ENCODE data around the gene POLD3. TPM values are rescaled to one million over a fixed set of nuclear protein-coding genes. Genes with fewer than 3 reads are reported as not detected.

POLD3 gene, protein sequence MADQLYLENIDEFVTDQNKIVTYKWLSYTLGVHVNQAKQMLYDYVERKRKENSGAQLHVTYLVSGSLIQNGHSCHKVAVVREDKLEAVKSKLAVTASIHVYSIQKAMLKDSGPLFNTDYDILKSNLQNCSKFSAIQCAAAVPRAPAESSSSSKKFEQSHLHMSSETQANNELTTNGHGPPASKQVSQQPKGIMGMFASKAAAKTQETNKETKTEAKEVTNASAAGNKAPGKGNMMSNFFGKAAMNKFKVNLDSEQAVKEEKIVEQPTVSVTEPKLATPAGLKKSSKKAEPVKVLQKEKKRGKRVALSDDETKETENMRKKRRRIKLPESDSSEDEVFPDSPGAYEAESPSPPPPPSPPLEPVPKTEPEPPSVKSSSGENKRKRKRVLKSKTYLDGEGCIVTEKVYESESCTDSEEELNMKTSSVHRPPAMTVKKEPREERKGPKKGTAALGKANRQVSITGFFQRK
- polyA plus RNA-seq (2013), result 17.3 and 18.4 TPM in 2 replicates

DNA sequence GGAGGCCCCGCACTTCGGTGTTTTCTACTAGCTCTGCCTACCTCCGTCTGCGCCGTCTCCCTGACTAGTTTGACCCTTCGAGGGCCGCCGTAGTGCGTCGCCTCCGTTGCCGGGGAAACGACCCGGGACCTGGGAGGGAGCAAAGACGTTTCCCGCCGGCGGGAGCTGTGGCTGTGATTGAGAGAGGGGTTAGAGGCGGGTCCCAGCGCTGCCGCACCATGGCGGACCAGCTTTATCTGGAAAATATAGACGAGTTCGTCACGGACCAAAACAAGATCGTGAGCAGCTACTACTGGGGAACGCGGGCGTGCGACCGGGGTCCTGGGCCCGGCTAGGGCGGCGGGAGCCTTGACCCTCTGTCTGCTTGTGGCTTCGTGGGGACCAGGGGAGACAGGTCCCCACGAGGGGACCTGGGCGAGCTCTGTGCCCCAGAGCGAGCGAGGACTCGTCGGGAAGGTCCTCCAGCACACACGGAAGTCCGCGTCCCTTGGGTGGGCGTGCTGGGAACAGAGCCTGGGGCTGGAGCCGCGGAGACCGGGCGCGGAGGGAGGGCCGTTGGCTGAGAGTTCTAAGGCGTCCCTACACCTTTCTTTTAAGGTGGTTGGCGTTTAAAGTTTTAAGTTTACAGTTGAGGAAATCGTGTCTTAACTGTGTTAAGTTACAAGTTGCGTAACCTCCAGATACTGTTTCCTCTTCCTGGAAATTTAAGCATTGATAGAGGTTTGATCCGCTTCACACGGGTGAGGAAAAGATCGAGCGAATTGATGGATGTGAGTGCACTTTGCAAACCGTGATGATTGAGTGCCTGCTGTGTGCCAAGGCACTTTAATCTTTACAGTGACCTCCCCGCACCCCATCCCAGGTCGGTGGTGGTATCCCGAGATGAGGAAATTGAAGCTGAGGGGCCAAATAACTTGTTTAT is at the start of gene POLD3:
Gene POLD3, plus strand, starts transcription at position 142 of the 922 bp plus-strand sequence. Its CDS starts 77 bp downstream, at position 219.
- Histone ChIP-seq H3K36me3 (ENCODE audit: control insufficient read depth in 1 of 2, insufficient read depth in 2 of 2, low read length in 2 of 2) (peaks cover 0 to 3% of the 10 kb centered on the region in 2 experiments), H2BK5ac (ENCODE audit: low read depth, low read length, poor library complexity) (peak within 1 kb of the TSS; percentile 42), H3K4me1 (ENCODE audit: control insufficient read depth in 1 of 2, insufficient read depth in 2 of 2, low read length in 2 of 2) (peaks cover 0 to 5% of the 10 kb centered on the region in 2 experiments), H3K4me3 (ENCODE audit: low read depth, low read length) (peak within 1 kb of the TSS; percentile 93), H4K91ac (ENCODE audit: low read depth, low read length) (peak within 1 kb of the TSS; percentile 67), H4K12ac (ENCODE audit: low read depth, low read length) (peak within 1 kb of the TSS; percentile 57), H3K27ac (ENCODE audit: low read depth, low read length) (peak within 1 kb of the TSS; percentile 48), H3K23ac (ENCODE audit: low read length) (no peak within 1 kb of the TSS), H3K14ac (ENCODE audit: low read length) (peak within 1 kb of the TSS; percentile 87), H3K79me2 (ENCODE audit: control insufficient read depth, insufficient read depth, low read length, poor library complexity) (peaks cover 4% of the 10 kb centered on the region), H3K4me2 (ENCODE audit: low read length) (peak within 1 kb of the TSS; percentile 73), H3K79me1 (ENCODE audit: low read length) (peaks cover 4% of the 10 kb centered on the region), H2BK120ac (ENCODE audit: insufficient read depth, low read length, poor library complexity) (peak within 1 kb of the TSS; percentile 62), H2AK5ac (ENCODE audit: low read length) (no peak within 1 kb of the TSS), H4K8ac (ENCODE audit: low read depth, low read length) (peak within 1 kb of the TSS; percentile 58), H3K27me3 (ENCODE audit: insufficient read depth, low read length) (no peaks in the 10 kb centered on the region), H3K18ac (ENCODE audit: low read length) (peak within 1 kb of the TSS; percentile 24), H3K4ac (ENCODE audit: low read depth, low read length) (peak within 1 kb of the TSS; percentile 40), H2AFZ (ENCODE audit: insufficient read depth, low read length, poor library complexity) (peak within 1 kb of the TSS; percentile 64), H3K9me3 (ENCODE audit: insufficient read depth, low read depth, low read length) (no peaks in the 10 kb centered on the region), H2BK12ac (ENCODE audit: low read length) (no peak within 1 kb of the TSS), H3K9ac (ENCODE audit: low read length) (peak within 1 kb of the TSS; percentile 96)
- peak; percentile 87 to 96 for DNase-seq
- WGBS (ENCODE audit: extremely low coverage, insufficient coverage, insufficient read length), result no CpG with 5 or more reads among the region's 63 CpGs

DNA sequence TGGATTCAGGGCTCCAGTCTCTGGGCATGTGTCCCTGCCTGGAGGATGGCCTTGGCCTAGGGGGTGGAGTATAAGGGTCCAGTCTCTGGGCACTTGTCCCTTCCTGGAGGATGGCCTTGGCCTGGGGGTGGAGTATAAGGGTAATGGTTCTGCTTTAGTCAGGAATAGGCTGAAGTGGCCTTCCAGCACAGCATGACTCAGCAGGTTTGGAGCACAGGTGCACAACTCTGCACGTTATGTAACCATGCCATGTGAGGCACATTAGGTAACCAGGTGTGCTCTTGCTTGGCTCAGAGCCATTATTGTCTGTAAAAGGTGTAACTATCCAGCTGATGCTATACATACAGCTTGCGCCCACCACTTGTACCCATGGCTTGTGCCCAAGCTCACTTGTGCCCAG is 48.4 kb upstream of the POLD3 start:
- Histone ChIP-seq H3K4me3 (ENCODE audit: low read depth, low read length) (peak overlapping the region; percentile 44), H3K23ac (ENCODE audit: low read length) (no peak overlapping the region), H2BK120ac (ENCODE audit: insufficient read depth, low read length, poor library complexity) (no peak overlapping the region), H3K79me1 (ENCODE audit: low read length) (peaks cover 5% of the 10 kb centered on the region), H3K9ac (ENCODE audit: low read length) (peak overlapping the region; percentile 28), H2BK5ac (ENCODE audit: low read depth, low read length, poor library complexity) (no peak overlapping the region), H3K9me3 (ENCODE audit: insufficient read depth, low read depth, low read length) (peaks cover 29% of the 10 kb centered on the region), H4K12ac (ENCODE audit: low read depth, low read length) (no peak overlapping the region), H3K79me2 (ENCODE audit: control insufficient read depth, insufficient read depth, low read length, poor library complexity) (no peaks in the 10 kb centered on the region), H2BK12ac (ENCODE audit: low read length) (no peak overlapping the region), H3K18ac (ENCODE audit: low read length) (no peak overlapping the region), H3K4me2 (ENCODE audit: low read length) (no peak overlapping the region), H3K36me3 (ENCODE audit: control insufficient read depth in 1 of 2, insufficient read depth in 2 of 2, low read length in 2 of 2) (no peaks in the 10 kb centered on the region), H3K14ac (ENCODE audit: low read length) (no peak overlapping the region), H3K27ac (ENCODE audit: low read depth, low read length) (no peak overlapping the region), H3K27me3 (ENCODE audit: insufficient read depth, low read length) (no peaks in the 10 kb centered on the region), H4K91ac (ENCODE audit: low read depth, low read length) (no peak overlapping the region), H4K8ac (ENCODE audit: low read depth, low read length) (no peak overlapping the region), H2AFZ (ENCODE audit: insufficient read depth, low read length, poor library complexity) (no peak overlapping the region), H3K4ac (ENCODE audit: low read depth, low read length) (no peak overlapping the region), H2AK5ac (ENCODE audit: low read length) (no peak overlapping the region), H3K4me1 (ENCODE audit: control insufficient read depth in 1 of 2, insufficient read depth in 2 of 2, low read length in 2 of 2) (peaks cover 2 to 4% of the 10 kb centered on the region in 2 experiments)
- no CpG with 5 or more reads among the region's 2 CpGs for WGBS (ENCODE audit: extremely low coverage, insufficient coverage, insufficient read length)
- DNase-seq, result peak in 1 of 2 donors; percentile 52

DNA sequence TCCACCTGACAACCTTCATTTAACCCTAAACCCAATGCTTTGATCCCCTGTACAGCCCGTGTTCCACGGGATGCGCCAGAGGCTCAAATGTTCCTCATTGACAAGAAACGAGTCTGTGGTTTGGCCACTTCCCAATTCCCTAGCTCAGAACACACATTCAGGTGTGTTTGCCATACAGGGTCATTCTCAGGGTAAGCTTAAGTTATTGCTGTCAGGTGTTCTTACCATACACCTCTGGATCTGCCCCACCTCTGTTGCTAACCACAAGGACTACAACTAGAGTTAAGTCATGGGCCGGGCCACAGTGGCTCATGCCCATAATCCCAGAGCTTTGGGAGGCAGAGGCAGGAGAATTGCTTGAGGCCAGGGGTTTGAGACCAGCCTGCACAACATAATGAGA is 45.6 kb upstream of the POLD3 start:
- H3K4ac ChIP-seq (ENCODE audit: low read depth, low read length), result no peak overlapping the region

More for the DNA sequence above, 45.6 kb upstream of the POLD3 start:
- Histone ChIP-seq H2AK5ac (ENCODE audit: low read length) (no peak overlapping the region), H4K8ac (ENCODE audit: low read depth, low read length) (no peak overlapping the region), H2AFZ (ENCODE audit: insufficient read depth, low read length, poor library complexity) (no peak overlapping the region), H3K79me2 (ENCODE audit: control insufficient read depth, insufficient read depth, low read length, poor library complexity) (no peaks in the 10 kb centered on the region), H3K14ac (ENCODE audit: low read length) (no peak overlapping the region), H3K9ac (ENCODE audit: low read length) (no peak overlapping the region), H3K23ac (ENCODE audit: low read length) (no peak overlapping the region), H3K79me1 (ENCODE audit: low read length) (peaks cover 8% of the 10 kb centered on the region), H3K36me3 (ENCODE audit: control insufficient read depth in 1 of 2, insufficient read depth in 2 of 2, low read length in 2 of 2) (no peaks in the 10 kb centered on the region), H3K27me3 (ENCODE audit: insufficient read depth, low read length) (no peaks in the 10 kb centered on the region), H2BK12ac (ENCODE audit: low read length) (no peak overlapping the region), H3K27ac (ENCODE audit: low read depth, low read length) (no peak overlapping the region), H2BK120ac (ENCODE audit: insufficient read depth, low read length, poor library complexity) (no peak overlapping the region), H3K18ac (ENCODE audit: low read length) (no peak overlapping the region), H4K12ac (ENCODE audit: low read depth, low read length) (no peak overlapping the region), H3K9me3 (ENCODE audit: insufficient read depth, low read depth, low read length) (peaks cover 19% of the 10 kb centered on the region), H3K4me3 (ENCODE audit: low read depth, low read length) (no peak overlapping the region), H4K91ac (ENCODE audit: low read depth, low read length) (no peak overlapping the region), H3K4me2 (ENCODE audit: low read length) (no peak overlapping the region), H3K4me1 (ENCODE audit: control insufficient read depth in 1 of 2, insufficient read depth in 2 of 2, low read length in 2 of 2) (peaks cover 4 to 6% of the 10 kb centered on the region in 2 experiments), H2BK5ac (ENCODE audit: low read depth, low read length, poor library complexity) (no peak overlapping the region)
- DNase-seq, result no peak
- no CpG with 5 or more reads among the region's 5 CpGs for WGBS (ENCODE audit: extremely low coverage, insufficient coverage, insufficient read length)

Measured in trophoblast cell (in vitro differentiated cells and primary cell).